T-helper 2 cell (primary cell): ENCODE results near the gene TMEM117.
"Not testable (repeated sequence)": the region's sequence is repeated elsewhere in the genome, so short reads cannot be mapped to it uniquely, and the experiment has no call there.

Source experiments
- DNase-seq, 5 experiments: peaks; one replicate each; pipeline versions ENCODE4 v3.0.0 to v3.0.0-alpha.2; 2012 to 2022

The TMEM117 gene

GRCh38 chr12:43965899-43966298 lies 130.0 kb downstream of the TMEM117 start:
- DNase-seq: no peak

GRCh38 chr12:43968736-43969135 lies 132.9 kb downstream of the TMEM117 start:
- no peak for DNase-seq

DNA sequence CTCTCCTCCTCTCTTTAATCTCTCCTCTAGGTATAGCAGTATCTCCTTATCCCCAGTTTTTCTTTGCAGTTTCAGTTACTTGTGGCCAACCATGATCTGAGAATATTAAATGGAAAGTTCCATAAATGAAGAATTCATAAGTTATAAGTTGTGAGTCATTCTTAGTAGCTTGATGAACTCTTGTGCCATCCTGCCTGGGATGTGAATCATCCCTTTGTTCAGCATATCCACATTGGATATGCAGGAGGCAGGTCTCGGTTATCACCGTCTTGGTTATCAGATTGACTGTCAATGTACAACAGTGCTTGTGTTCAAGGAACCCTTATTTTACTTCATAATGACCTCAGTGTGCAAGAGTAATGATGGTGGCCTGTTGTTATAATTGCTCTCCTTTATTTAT lies 134.0 kb downstream of the TMEM117 start:
- no peak for DNase-seq

DNA sequence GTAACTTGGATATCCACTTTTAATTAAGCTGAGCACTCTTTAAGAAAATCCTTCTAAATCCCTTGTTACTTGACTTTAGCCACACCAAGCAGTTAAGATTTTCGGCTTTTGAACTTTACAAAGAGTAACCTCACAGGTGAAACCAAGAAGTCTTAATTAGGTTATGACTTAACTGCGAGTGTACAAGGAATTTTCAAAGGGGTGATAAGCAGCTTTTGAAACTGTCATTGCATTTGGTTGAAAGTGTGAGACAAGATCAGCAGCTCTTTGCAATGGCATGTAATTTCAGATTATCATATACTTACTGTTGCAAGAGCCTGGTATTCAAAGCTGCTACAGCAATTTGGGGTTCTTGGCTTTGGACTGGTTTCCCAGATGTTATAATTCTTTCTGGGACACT lies 137.5 kb downstream of the TMEM117 start:
- DNase-seq: peak in 1 of 5 experiments; percentile 19

- no peak for DNase-seq
Observed at GRCh38 chr12:43973993-43974392, 138.1 kb downstream of the TMEM117 start.

- DNase-seq: no peak
Observed at GRCh38 chr12:43976027-43976426, 140.1 kb downstream of the TMEM117 start.

DNA sequence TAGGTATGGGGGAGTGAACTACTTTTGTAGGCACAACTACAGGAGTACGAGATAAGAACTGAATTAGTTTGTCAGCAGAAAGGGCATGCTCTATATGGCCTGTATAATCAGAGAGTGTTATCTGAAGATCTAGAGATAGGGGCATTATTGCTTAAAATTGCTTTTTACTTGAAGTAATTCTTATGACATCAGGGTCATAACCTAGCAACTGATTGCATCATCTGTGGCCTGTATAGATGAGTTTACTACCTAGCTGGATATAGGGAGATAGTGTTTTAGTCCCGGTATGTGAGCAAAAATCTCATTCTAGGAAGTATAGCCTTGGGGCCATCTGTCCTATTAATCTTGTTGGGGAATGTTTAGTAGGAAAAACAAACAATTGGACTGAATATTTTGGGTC lies 142.7 kb downstream of the TMEM117 start:
- no peak for DNase-seq

- no peak for DNase-seq
Observed at GRCh38 chr12:43979450-43979849, 143.6 kb downstream of the TMEM117 start.

DNA sequence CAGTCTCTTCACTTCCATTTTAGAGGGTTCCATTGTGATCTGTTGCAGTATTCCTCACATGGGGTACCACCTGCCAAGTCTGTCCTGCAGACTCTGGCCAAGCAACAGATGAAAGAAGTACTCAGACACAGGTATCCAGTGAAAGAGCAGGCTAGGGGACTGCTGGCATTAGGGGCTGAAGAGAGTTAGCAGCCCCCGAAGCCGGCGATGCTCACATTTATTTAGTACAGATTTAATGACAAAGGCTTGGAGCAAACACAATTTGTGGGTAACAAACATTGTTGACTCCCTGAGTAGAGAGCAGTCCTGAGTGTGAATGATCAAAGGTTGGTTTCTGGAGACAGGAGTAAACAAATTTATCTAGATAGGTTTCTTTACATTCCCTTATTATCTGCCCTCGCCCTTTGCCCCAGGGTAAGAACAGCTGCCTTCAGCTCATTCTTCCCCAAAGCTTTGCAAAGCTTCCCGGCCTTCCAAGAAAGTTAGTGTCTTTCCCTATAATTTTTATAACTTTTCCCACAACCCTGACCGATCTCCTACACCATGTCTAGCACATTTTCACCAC lies 144.8 kb downstream of the TMEM117 start:
- DNase-seq: no peak

GRCh38 chr12:43981726-43982125 lies 145.8 kb downstream of the TMEM117 start:
- no peak for DNase-seq

DNA sequence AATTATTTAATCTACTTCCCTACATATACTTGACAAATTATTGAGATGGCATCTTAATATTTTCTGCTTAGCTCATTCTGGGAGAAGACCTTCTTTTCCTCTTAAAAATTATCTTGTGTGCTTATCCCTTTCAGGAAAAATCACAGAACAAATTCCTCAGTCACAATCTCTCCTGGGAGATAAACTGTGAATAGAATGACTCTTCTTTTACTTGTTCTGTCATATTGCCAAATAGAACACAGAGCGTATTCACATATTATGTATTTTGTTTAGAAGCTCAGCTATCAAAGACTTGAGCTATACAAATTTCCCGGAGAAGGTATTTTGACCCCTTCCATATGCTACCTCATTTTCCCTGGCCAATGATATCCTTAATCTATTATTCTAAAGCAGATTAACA lies 146.7 kb downstream of the TMEM117 start:
- no peak for DNase-seq

DNA sequence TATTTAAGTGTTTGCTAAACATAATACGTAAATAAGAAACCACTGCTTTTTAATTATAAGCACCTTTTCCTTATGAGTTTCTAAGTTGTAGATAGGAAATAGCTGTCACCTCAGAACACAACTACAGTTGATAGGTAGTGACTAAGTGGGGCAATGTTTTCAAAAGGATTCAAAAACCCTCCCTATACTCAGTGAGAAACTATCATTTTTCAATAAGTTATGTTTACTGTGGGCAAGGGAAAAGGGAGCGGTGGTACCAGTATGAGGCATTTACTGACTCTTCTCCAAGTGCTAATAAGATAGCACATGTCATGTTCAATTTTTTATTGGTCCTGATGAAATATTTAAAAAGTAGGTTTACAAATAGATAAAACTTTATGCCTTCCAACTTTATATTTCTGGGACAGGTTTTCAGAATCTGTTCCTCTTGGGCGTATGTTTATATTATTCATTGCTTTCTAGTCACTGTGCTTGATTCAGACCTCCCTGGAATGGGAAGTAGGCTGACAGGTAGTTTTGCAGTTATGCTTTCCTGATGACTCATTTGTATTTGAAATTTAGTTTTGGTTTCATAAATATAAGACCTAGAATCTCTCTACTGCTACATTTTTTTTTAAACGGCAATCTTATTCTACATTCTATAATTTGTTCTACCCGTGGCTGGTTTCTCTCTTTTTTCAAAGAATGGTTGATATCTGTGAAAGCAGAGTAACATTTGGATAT lies 153.1 kb downstream of the TMEM117 start:
- peak in 1 of 5 experiments; percentile 25 for DNase-seq

- DNase-seq: no peak
Observed at GRCh38 chr12:43992856-43993255, 157.0 kb downstream of the TMEM117 start.

DNA sequence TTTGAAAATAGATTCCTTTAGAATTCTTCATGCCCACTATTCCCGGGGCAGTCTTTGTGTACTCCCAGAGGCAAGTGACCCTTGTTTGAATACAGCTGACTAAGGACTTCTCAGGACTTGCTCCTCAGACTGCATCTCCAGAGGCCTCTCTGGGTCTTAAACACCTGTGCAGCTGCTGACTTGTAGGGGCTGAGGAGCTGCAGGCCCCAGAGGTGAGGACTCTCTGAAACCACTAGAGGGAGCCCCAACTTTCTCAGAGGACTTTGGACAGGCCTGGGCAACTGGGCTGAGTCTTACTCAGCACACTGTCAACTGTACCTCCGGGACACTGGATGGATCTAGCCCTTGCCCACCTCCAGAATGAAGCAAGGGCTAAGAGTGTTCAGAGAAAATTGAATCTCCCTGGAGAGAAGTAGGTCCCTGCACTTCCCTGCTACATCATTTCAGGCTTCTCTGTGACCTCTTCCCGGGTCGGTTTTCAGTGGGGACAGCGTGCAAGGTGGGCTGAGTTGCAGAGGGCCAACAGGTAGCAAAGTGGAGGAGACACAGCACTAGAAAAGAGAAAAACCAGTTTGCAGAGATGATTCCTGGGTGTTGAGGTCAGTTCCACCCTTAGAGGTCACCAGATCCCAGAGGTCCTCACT lies 164.6 kb downstream of the TMEM117 start:
- peak in 1 of 5 experiments; percentile 43 for DNase-seq

- no peak for DNase-seq
Observed at GRCh38 chr12:44002607-44003006, 166.7 kb downstream of the TMEM117 start.

DNA sequence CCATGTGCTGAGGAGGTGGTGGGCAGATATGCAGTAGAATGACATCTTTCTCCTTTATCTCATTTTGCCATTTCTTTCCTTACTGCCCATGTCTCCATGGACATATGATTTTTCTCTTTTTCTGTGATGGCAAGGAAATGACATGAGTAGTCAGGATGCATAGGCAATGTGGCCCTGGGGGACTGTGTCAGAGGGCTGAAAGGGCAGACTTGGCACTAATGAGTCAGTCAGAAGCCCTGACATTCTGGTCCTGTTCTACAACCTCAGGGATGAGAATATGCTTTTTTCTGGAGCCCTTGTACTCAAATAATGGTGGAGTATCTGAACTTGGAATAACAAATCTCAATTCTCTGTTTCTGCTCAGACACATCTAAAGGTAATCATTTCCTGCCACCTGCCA lies 167.8 kb downstream of the TMEM117 start:
- DNase-seq: no peak

- DNase-seq: peak in 1 of 5 experiments; percentile 56
Observed at GRCh38 chr12:44015333-44015941, 179.6 kb downstream of the TMEM117 start.

- no peak for DNase-seq
Observed at GRCh38 chr12:44017216-44017615, 181.3 kb downstream of the TMEM117 start.

- DNase-seq: no peak
Observed at GRCh38 chr12:44019118-44019517, 183.2 kb downstream of the TMEM117 start.

- no peak for DNase-seq
Observed at GRCh38 chr12:44020555-44020954, 184.7 kb downstream of the TMEM117 start.

DNA sequence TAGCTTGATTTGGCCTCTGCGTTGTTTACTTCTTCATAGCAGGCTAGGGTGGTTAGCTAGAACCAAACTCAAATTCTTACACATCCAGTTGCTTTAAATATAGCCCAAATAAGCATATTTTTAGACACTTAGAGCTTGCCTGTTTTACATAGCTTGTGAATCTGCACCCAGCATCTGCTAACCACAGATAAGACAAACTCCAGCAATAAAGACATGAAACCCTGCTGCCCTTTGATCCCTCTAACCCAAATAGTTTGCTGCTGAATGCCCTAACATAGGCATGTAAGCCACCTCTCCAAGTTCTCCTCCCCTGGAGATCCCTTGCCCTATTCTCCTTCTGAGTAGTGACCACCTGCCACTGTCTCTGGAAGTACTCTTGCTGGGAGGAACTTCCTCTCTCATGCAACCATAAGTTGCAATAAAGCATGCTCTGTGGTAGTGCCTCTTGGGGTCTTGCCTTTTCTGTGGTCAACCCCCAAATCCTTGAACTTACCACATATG lies 185.6 kb downstream of the TMEM117 start:
- peak in 1 of 5 experiments; percentile 2 for DNase-seq

- no peak for DNase-seq
Observed at GRCh38 chr12:44025499-44025898, 189.6 kb downstream of the TMEM117 start.

DNA sequence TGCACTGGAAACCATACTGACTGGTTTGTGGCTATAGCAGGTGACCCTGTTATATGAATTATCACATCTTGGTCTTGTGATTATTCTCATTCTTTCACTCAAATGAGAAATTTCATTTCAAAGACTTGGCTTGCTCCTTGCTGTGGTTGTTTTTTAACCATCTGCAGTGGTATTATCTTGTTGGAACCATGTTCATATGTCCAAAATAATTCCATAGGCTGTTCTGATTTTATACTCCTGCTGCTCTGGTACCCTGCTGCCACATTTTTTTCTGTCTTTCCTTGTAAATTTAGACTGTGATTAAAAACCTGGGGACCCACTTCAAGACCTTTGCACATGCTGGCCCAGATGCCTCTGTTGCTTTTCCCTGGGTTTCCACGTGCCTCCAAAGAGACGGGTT lies 190.2 kb downstream of the TMEM117 start:
- DNase-seq: no peak

GRCh38 chr12:44026926-44027325 lies 191.0 kb downstream of the TMEM117 start:
- not testable (repeated sequence) for DNase-seq
